HepG2 (cell line): ENCODE data around the gene MGA. TPM values are rescaled to one million over a fixed set of nuclear protein-coding genes. Genes with fewer than 3 reads are reported as not detected.
A peak's percentile ranks its signal among the peaks of the same experiment; 100 is the strongest.

Experiments
- ARNT ChIP-seq: fragments of 450-650 bp; IDR thresholded peaks from 2 replicates; pipeline ENCODE4 v1.6.1; 2017
- HNF4G ChIP-seq, 2 experiments: sonication (generic) in 1 of 2; formaldehyde crosslinking in 1 of 2; IDR thresholded peaks; 2 replicates each; pipeline versions ENCODE4 v1.4.0 to v1.6.1; 2011 to 2020; ENCODE audit warnings: borderline replicate concordance in 2 of 2, low read depth in 2 of 2, mild to moderate bottlenecking in 2 of 2, low read length in 1 of 2, missing genetic modification reagents in 1 of 2, moderate library complexity in 1 of 2
- KDM1A ChIP-seq: IDR thresholded peaks from 2 replicates; pipeline ENCODE4 v1.6.1; 2016; ENCODE audit warnings: missing compliant biosample characterization
- MTA1 ChIP-seq: sonication (generic); formaldehyde crosslinking; IDR thresholded peaks from 2 replicates; pipeline ENCODE4 v1.4.0; 2020; ENCODE audit warnings: missing genetic modification reagents, mild to moderate bottlenecking, borderline replicate concordance
- MXI1 ChIP-seq: IDR thresholded peaks from 3 replicates; pipeline ENCODE4 v1.6.1; 2012; ENCODE audit warnings: low read depth, low read length, inconsistent platforms, borderline replicate concordance
- SMYD3 ChIP-seq: sonication (generic); formaldehyde crosslinking; IDR thresholded peaks from 2 replicates; pipeline ENCODE4 v1.8.1; 2023; ENCODE audit warnings: mild to moderate bottlenecking, missing genetic modification reagents
- TEAD2 ChIP-seq: sonication (generic); formaldehyde crosslinking; IDR thresholded peaks from 2 replicates; pipeline ENCODE4 v1.9.0; 2021; ENCODE audit warnings: missing genetic modification reagents
- ZFP90 ChIP-seq: sonication (generic); formaldehyde crosslinking; IDR thresholded peaks from 2 replicates; pipeline ENCODE4 v1.8.0; 2022; ENCODE audit warnings: missing genetic modification reagents, mild to moderate bottlenecking, inconsistent platforms, borderline replicate concordance
- ZNF282 ChIP-seq: fragments of 450-650 bp; IDR thresholded peaks from 2 replicates; pipeline ENCODE4 v1.6.1; 2018; ENCODE audit not compliant: partially characterized antibody
- ZNF572 ChIP-seq: sonication (generic); formaldehyde crosslinking; IDR thresholded peaks from 2 replicates; pipeline ENCODE4 v1.5.1; 2020; ENCODE audit warnings: mild to moderate bottlenecking, missing genetic modification reagents
- polyA plus RNA-seq, 8 experiments: library from polyadenylated mRNA; depleted of rRNA in 3 of 8; stranded (reverse) in 7 of 8; unstranded in 1 of 8; fragments of >200 nt; fragmentation: Illumina TruSeq in 4 of 8; extraction: Trizol in 4 of 8; gene quantifications; 2 replicates each; pipeline versions ENCODE4 v1.2.1 to v1.2.3, GENCODE V29; 2011 to 2016; ENCODE audit warnings: low read depth in 4 of 8, missing spikeins in 1 of 8, mixed read lengths in 1 of 8; ENCODE audit not compliant: insufficient read depth in 1 of 8
- total RNA-seq, 5 experiments: library from RNA; depleted of rRNA; stranded (reverse); fragments of >200 nt; fragmentation: Illumina TruSeq; extraction: Trizol; gene quantifications; 2 replicates each; pipeline ENCODE4 v1.2.3, GENCODE V29; 2016; ENCODE audit warnings: low read depth in 1 of 5
- TF ChIP-seq, protein P1 (sequence below): sonication (generic); formaldehyde crosslinking; IDR thresholded peaks from 2 replicates; pipeline ENCODE4 v1.5.0; 2020; ENCODE audit warnings: mild to moderate bottlenecking, missing genetic modification reagents, borderline replicate concordance
- TF ChIP-seq, protein P2 (sequence below): sonication (generic); formaldehyde crosslinking; IDR thresholded peaks from 2 replicates; pipeline ENCODE4 v1.4.0; 2020; ENCODE audit warnings: missing genetic modification reagents
- TF ChIP-seq, protein P3 (sequence below): IDR thresholded peaks from 2 replicates; pipeline ENCODE4 v1.4.0; 2020; ENCODE audit warnings: mild to moderate bottlenecking, missing genetic modification reagents
- TF ChIP-seq, protein P4 (sequence below): sonication (generic); formaldehyde crosslinking; IDR thresholded peaks from 2 replicates; pipeline ENCODE4 v1.4.0; 2020; ENCODE audit warnings: low read depth, mild to moderate bottlenecking, missing genetic modification reagents
- TF ChIP-seq, protein P5 (sequence below): IDR thresholded peaks from 2 replicates; pipeline ENCODE4 v1.6.1; 2012; ENCODE audit warnings: low read length, improper control_type of control experiment

MGA gene
- total and polyA plus RNA-seq, 2 of the 13 experiments (the other 11 are each of a cell fraction or from before 2014, with no cell fraction given): 5.3 to 59.0 TPM

DNA sequence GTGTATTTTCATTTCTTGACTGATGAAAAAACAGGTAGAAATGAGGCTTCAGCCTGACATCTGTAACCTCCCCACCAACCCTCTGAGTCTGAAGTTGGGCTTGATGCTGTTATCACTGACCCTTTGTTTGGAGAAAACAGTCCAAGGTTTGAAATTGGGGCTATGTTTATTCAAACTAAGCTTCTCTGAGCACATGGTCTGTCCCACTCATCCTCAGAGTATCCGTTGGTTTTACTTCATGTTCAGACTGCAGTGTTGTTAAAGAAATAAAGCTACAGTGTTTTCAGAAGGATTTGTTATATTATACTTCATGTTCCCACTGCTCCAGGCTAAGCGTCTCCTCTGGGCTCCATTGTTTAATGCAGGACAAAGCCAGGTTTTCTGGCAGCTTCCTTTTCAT lies 120.1 kb downstream of the MGA start (continued):
- TF ChIP-seq, protein P1, sequence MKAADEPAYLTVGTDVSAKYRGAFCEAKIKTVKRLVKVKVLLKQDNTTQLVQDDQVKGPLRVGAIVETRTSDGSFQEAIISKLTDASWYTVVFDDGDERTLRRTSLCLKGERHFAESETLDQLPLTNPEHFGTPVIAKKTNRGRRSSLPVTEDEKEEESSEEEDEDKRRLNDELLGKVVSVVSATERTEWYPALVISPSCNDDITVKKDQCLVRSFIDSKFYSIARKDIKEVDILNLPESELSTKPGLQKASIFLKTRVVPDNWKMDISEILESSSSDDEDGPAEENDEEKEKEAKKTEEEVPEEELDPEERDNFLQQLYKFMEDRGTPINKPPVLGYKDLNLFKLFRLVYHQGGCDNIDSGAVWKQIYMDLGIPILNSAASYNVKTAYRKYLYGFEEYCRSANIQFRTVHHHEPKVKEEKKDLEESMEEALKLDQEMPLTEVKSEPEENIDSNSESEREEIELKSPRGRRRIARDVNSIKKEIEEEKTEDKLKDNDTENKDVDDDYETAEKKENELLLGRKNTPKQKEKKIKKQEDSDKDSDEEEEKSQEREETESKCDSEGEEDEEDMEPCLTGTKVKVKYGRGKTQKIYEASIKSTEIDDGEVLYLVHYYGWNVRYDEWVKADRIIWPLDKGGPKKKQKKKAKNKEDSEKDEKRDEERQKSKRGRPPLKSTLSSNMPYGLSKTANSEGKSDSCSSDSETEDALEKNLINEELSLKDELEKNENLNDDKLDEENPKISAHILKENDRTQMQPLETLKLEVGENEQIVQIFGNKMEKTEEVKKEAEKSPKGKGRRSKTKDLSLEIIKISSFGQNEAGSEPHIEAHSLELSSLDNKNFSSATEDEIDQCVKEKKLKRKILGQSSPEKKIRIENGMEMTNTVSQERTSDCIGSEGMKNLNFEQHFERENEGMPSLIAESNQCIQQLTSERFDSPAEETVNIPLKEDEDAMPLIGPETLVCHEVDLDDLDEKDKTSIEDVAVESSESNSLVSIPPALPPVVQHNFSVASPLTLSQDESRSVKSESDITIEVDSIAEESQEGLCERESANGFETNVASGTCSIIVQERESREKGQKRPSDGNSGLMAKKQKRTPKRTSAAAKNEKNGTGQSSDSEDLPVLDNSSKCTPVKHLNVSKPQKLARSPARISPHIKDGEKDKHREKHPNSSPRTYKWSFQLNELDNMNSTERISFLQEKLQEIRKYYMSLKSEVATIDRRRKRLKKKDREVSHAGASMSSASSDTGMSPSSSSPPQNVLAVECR: no peak
- TF ChIP-seq MTA1 (CRISPR knock-in tag) (no peak), KDM1A (CRISPR knock-in tag) (no peak), MXI1 (peak; percentile 57; the same call in 1 of the 3 replicates), TEAD2 (CRISPR knock-in tag) (no peak), HNF4G (IDR thresholded peaks at IDR 0.05; ENCODE audit: borderline replicate concordance, low read depth, low read length) (no peak), HNF4G (CRISPR knock-in tag; IDR thresholded peaks at IDR 0.05; ENCODE audit: borderline replicate concordance, low read depth) (no peak), ARNT (no peak), ZNF282 (no peak), SMYD3 (CRISPR knock-in tag) (no peak), ZFP90 (CRISPR knock-in tag) (no peak), ZNF572 (CRISPR knock-in tag) (no peak)
- TF ChIP-seq, protein P2, sequence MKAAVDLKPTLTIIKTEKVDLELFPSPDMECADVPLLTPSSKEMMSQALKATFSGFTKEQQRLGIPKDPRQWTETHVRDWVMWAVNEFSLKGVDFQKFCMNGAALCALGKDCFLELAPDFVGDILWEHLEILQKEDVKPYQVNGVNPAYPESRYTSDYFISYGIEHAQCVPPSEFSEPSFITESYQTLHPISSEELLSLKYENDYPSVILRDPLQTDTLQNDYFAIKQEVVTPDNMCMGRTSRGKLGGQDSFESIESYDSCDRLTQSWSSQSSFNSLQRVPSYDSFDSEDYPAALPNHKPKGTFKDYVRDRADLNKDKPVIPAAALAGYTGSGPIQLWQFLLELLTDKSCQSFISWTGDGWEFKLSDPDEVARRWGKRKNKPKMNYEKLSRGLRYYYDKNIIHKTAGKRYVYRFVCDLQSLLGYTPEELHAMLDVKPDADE (CRISPR knock-in tag): no peak
- TF ChIP-seq, protein P3, sequence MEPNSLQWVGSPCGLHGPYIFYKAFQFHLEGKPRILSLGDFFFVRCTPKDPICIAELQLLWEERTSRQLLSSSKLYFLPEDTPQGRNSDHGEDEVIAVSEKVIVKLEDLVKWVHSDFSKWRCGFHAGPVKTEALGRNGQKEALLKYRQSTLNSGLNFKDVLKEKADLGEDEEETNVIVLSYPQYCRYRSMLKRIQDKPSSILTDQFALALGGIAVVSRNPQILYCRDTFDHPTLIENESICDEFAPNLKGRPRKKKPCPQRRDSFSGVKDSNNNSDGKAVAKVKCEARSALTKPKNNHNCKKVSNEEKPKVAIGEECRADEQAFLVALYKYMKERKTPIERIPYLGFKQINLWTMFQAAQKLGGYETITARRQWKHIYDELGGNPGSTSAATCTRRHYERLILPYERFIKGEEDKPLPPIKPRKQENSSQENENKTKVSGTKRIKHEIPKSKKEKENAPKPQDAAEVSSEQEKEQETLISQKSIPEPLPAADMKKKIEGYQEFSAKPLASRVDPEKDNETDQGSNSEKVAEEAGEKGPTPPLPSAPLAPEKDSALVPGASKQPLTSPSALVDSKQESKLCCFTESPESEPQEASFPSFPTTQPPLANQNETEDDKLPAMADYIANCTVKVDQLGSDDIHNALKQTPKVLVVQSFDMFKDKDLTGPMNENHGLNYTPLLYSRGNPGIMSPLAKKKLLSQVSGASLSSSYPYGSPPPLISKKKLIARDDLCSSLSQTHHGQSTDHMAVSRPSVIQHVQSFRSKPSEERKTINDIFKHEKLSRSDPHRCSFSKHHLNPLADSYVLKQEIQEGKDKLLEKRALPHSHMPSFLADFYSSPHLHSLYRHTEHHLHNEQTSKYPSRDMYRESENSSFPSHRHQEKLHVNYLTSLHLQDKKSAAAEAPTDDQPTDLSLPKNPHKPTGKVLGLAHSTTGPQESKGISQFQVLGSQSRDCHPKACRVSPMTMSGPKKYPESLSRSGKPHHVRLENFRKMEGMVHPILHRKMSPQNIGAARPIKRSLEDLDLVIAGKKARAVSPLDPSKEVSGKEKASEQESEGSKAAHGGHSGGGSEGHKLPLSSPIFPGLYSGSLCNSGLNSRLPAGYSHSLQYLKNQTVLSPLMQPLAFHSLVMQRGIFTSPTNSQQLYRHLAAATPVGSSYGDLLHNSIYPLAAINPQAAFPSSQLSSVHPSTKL (CRISPR knock-in tag): peak; percentile 52
- TF ChIP-seq, protein P4, sequence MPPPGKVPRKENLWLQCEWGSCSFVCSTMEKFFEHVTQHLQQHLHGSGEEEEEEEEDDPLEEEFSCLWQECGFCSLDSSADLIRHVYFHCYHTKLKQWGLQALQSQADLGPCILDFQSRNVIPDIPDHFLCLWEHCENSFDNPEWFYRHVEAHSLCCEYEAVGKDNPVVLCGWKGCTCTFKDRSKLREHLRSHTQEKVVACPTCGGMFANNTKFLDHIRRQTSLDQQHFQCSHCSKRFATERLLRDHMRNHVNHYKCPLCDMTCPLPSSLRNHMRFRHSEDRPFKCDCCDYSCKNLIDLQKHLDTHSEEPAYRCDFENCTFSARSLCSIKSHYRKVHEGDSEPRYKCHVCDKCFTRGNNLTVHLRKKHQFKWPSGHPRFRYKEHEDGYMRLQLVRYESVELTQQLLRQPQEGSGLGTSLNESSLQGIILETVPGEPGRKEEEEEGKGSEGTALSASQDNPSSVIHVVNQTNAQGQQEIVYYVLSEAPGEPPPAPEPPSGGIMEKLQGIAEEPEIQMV (CRISPR knock-in tag): no peak
- TF ChIP-seq, protein P5, sequence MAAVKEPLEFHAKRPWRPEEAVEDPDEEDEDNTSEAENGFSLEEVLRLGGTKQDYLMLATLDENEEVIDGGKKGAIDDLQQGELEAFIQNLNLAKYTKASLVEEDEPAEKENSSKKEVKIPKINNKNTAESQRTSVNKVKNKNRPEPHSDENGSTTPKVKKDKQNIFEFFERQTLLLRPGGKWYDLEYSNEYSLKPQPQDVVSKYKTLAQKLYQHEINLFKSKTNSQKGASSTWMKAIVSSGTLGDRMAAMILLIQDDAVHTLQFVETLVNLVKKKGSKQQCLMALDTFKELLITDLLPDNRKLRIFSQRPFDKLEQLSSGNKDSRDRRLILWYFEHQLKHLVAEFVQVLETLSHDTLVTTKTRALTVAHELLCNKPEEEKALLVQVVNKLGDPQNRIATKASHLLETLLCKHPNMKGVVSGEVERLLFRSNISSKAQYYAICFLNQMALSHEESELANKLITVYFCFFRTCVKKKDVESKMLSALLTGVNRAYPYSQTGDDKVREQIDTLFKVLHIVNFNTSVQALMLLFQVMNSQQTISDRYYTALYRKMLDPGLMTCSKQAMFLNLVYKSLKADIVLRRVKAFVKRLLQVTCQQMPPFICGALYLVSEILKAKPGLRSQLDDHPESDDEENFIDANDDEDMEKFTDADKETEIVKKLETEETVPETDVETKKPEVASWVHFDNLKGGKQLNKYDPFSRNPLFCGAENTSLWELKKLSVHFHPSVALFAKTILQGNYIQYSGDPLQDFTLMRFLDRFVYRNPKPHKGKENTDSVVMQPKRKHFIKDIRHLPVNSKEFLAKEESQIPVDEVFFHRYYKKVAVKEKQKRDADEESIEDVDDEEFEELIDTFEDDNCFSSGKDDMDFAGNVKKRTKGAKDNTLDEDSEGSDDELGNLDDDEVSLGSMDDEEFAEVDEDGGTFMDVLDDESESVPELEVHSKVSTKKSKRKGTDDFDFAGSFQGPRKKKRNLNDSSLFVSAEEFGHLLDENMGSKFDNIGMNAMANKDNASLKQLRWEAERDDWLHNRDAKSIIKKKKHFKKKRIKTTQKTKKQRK: no peak
